Measurements from ENCODE around the gene AP2A1. TPM values are rescaled to one million over a fixed set of nuclear protein-coding genes. Genes with fewer than 3 reads are reported as not detected.
"Not testable (repeated sequence)": the region's sequence is repeated elsewhere in the genome, so short reads cannot be mapped to it uniquely, and the experiment has no call there.

AP2A1 gene
- polyA plus RNA-seq, 1 donor from 2014 or later = 40.8 TPM

DNA sequence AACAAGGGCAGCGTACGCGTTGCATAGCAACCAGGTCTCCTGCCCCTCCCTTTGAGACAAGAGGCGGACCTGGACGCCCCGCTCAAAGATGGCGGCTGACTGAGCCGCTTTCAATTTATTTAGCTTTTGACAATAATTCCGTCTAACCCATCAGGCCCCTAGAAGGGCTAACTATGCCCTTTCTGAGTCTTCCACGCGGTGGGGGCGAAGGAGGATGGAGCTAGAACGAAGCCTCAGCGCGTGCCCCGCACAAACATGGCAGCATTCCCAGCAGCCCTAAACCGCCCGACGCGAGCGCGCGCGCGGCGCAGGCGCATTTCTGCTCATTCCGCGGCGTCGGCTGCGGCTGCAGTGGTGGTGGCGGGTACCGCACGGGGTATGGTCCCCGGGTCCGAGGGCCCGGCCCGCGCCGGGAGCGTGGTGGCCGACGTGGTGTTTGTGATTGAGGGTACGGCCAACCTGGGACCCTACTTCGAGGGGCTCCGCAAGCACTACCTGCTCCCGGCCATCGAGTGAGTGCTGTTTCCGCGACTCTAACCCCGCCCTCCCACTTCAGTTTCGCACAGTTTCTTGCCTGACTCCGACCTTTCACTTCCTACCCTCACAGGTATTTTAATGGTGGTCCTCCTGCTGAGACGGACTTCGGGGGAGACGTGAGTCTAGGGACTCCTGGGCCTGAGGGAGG lies 51.3 kb downstream of the AP2A1 start, which contains the start of gene MED25:
MED25 (plus strand) TSS at position 326 of the 685 bp plus-strand sequence; CDS start at position 379, 53 bp downstream.
- no peaks in the 10 kb centered on the region for H3K36me3 ChIP-seq (ENCODE audit: insufficient read depth, low read length)
- no peaks in the 10 kb centered on the region for H3K27me3 ChIP-seq (ENCODE audit: insufficient read depth, low read depth, low read length)
- H3K9me2 ChIP-seq (ENCODE audit: insufficient read depth, low read length) = no peaks in the 10 kb centered on the region
- H3K4me2 ChIP-seq (ENCODE audit: low read length) = peak within 1 kb of the TSS; percentile 82
- peaks cover 20% of the 10 kb centered on the region for H3K79me2 ChIP-seq (replicated peaks; ENCODE audit: insufficient read depth, low read length)
- H4K20me1 ChIP-seq (ENCODE audit: insufficient read depth) = no peaks in the 10 kb centered on the region
- TF ChIP-seq EP300 (conservative IDR thresholded peaks at IDR 0.05; ENCODE audit: poor library complexity, severe bottlenecking) (peak; percentile 60), SMC3 (conservative IDR thresholded peaks at IDR 0.05; ENCODE audit: poor library complexity) (peak; percentile 52), MXI1 (conservative IDR thresholded peaks at IDR 0.05; ENCODE audit: poor library complexity, severe bottlenecking) (peak; percentile 73), EZH2 (IDR thresholded peaks at IDR 0.05; ENCODE audit: borderline replicate concordance, insufficient read depth, low read length, poor library complexity, severe bottlenecking) (no peak), POLR2AphosphoS5 (IDR thresholded peaks at IDR 0.05) (peak; percentile 78), TAF1 (IDR thresholded peaks at IDR 0.05; ENCODE audit: low read depth) (peak; percentile 59), RAD21 (conservative IDR thresholded peaks at IDR 0.05) (no peak)
- TF ChIP-seq, protein P1, sequence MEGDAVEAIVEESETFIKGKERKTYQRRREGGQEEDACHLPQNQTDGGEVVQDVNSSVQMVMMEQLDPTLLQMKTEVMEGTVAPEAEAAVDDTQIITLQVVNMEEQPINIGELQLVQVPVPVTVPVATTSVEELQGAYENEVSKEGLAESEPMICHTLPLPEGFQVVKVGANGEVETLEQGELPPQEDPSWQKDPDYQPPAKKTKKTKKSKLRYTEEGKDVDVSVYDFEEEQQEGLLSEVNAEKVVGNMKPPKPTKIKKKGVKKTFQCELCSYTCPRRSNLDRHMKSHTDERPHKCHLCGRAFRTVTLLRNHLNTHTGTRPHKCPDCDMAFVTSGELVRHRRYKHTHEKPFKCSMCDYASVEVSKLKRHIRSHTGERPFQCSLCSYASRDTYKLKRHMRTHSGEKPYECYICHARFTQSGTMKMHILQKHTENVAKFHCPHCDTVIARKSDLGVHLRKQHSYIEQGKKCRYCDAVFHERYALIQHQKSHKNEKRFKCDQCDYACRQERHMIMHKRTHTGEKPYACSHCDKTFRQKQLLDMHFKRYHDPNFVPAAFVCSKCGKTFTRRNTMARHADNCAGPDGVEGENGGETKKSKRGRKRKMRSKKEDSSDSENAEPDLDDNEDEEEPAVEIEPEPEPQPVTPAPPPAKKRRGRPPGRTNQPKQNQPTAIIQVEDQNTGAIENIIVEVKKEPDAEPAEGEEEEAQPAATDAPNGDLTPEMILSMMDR (IDR thresholded peaks at IDR 0.05; ENCODE audit: poor library complexity, severe bottlenecking) = peak; percentile 70
- TF ChIP-seq, protein P2, sequence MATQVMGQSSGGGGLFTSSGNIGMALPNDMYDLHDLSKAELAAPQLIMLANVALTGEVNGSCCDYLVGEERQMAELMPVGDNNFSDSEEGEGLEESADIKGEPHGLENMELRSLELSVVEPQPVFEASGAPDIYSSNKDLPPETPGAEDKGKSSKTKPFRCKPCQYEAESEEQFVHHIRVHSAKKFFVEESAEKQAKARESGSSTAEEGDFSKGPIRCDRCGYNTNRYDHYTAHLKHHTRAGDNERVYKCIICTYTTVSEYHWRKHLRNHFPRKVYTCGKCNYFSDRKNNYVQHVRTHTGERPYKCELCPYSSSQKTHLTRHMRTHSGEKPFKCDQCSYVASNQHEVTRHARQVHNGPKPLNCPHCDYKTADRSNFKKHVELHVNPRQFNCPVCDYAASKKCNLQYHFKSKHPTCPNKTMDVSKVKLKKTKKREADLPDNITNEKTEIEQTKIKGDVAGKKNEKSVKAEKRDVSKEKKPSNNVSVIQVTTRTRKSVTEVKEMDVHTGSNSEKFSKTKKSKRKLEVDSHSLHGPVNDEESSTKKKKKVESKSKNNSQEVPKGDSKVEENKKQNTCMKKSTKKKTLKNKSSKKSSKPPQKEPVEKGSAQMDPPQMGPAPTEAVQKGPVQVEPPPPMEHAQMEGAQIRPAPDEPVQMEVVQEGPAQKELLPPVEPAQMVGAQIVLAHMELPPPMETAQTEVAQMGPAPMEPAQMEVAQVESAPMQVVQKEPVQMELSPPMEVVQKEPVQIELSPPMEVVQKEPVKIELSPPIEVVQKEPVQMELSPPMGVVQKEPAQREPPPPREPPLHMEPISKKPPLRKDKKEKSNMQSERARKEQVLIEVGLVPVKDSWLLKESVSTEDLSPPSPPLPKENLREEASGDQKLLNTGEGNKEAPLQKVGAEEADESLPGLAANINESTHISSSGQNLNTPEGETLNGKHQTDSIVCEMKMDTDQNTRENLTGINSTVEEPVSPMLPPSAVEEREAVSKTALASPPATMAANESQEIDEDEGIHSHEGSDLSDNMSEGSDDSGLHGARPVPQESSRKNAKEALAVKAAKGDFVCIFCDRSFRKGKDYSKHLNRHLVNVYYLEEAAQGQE (IDR thresholded peaks at IDR 0.05; ENCODE audit: borderline replicate concordance) = peak; percentile 15
- no peaks in the 10 kb centered on the region for H3F3A ChIP-seq (ENCODE audit: insufficient read depth, low read length, poor library complexity, severe bottlenecking)
- H3K9ac ChIP-seq (ENCODE audit: low read length) = peak within 1 kb of the TSS; percentile 89
- no peaks in the 10 kb centered on the region for H3K9me3 ChIP-seq (ENCODE audit: low read length)
- H2AFZ ChIP-seq (ENCODE audit: low read depth, low read length) = peak within 1 kb of the TSS; percentile 67
- H3K27ac ChIP-seq (ENCODE audit: low read length) = peak within 1 kb of the TSS; percentile 96
- H3K4me3 ChIP-seq (ENCODE audit: low read length) = peak within 1 kb of the TSS; percentile 97

DNA sequence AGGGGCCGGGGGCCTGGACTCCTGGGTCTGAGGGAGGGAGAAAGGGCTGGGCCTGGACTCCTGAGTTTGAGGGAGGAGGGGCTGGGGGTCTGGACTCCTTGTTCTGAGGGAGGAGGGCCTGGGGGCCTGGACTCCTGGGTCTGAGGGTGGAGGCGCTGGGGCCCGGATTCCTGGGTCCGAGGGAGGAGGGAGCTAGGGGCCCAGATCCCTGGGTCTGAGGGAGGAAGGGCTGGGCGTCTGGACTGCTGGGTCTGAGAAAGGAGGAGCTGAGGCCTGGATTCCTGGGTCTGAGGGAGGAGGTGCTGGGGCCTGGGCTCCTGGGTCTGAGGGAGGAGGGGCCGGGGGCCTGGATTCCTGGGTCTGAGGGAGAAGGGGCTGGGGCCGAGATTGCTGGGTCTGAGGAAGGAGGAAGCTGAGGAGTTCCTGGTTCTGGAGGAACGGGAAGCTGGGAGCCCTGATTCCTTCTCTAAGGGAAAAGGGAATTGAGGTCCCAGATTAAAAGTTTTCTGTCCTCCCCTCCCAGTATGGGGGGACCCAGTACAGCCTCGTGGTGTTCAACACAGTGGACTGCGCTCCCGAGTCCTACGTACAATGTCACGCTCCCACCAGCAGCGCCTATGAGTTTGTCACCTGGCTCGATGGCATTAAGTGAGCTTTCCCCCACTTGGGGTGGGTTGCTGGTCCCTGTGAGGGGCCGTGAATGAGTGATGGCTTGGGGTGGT lies 52.0 kb downstream of the AP2A1 start:
- Histone ChIP-seq H3K27ac (ENCODE audit: low read length) (peak overlapping the region; percentile 96), H3K27me3 (ENCODE audit: insufficient read depth, low read depth, low read length) (no peaks in the 10 kb centered on the region), H4K20me1 (ENCODE audit: insufficient read depth) (no peaks in the 10 kb centered on the region), H3F3A (ENCODE audit: insufficient read depth, low read length, poor library complexity, severe bottlenecking) (no peaks in the 10 kb centered on the region), H3K79me2 (replicated peaks; ENCODE audit: insufficient read depth, low read length) (peaks cover 22% of the 10 kb centered on the region), H3K4me2 (ENCODE audit: low read length) (peak overlapping the region; percentile 82), H3K36me3 (ENCODE audit: insufficient read depth, low read length) (no peaks in the 10 kb centered on the region), H3K9ac (ENCODE audit: low read length) (peak overlapping the region; percentile 89), H3K9me2 (ENCODE audit: insufficient read depth, low read length) (no peaks in the 10 kb centered on the region), H2AFZ (ENCODE audit: low read depth, low read length) (no peak overlapping the region), H3K9me3 (ENCODE audit: low read length) (no peaks in the 10 kb centered on the region), H3K4me3 (ENCODE audit: low read length) (peak overlapping the region; percentile 97)
- TF ChIP-seq EZH2 (IDR thresholded peaks at IDR 0.05; ENCODE audit: borderline replicate concordance, insufficient read depth, low read length, poor library complexity, severe bottlenecking) (no peak), MXI1 (conservative IDR thresholded peaks at IDR 0.05; ENCODE audit: poor library complexity, severe bottlenecking) (no peak), TAF1 (IDR thresholded peaks at IDR 0.05; ENCODE audit: low read depth) (no peak), POLR2AphosphoS5 (IDR thresholded peaks at IDR 0.05) (no peak)
- TF ChIP-seq, protein P2 (IDR thresholded peaks at IDR 0.05; ENCODE audit: borderline replicate concordance) = no peak

DNA sequence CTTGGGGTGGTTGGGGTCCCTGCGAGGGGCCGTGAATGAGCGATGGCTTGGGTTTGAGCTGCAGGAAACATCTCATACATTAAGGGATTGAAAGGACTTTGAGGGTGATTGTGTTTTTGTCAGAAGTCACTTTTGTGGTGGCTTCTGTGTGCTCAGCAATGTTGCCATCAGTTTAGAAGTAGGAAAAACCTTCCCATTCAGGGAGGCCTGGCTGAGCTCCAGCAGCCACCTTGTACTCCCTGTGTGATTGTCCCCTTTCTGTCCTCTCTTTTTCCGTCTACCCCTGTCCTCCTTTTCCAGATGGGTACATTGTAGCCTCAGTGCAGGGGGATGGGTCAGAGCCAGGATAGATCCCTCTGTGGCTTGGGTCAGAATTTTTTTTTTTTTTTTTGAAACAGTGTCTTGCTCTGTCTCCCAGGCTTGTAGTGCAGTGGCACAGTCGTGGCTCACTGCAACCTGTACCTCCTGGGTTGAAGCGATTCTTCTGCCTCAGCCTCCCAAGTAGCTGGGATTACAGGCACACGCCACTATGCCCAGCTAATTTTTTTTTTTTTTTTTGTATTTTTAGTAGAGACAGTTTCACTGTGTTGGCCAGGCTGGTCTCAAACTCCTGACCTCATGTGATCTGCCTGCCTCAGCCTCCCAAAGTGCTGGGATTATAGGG lies 52.8 kb downstream of the AP2A1 start:
- H2AFZ ChIP-seq (ENCODE audit: low read depth, low read length); H3K27me3 ChIP-seq (ENCODE audit: insufficient read depth, low read depth, low read length); H3K27ac ChIP-seq (ENCODE audit: low read length); H3K36me3 ChIP-seq (ENCODE audit: insufficient read depth, low read length); H4K20me1 ChIP-seq (ENCODE audit: insufficient read depth); H3F3A ChIP-seq (ENCODE audit: insufficient read depth, low read length, poor library complexity, severe bottlenecking); H3K9me3 ChIP-seq (ENCODE audit: low read length); H3K9me2 ChIP-seq (ENCODE audit: insufficient read depth, low read length): not testable (repeated sequence)
- Histone ChIP-seq H3K9ac (ENCODE audit: low read length) (peak overlapping the region; percentile 89), H3K79me2 (replicated peaks; ENCODE audit: insufficient read depth, low read length) (peaks cover 26% of the 10 kb centered on the region), H3K4me3 (ENCODE audit: low read length) (peak overlapping the region; percentile 97), H3K4me2 (ENCODE audit: low read length) (peak overlapping the region; percentile 82)

All from neural cell (in vitro differentiated cells).